ENCODE data around the gene PMP22. TPM values are rescaled to one million over a fixed set of nuclear protein-coding genes. Genes with fewer than 3 reads are reported as not detected.

The PMP22 gene

Small RNA genes within 50 kb of the gene (small RNA-seq; reads per million reads assigned to genes)
- gene MIR4731 (ENCODE audit: insufficient read depth) (not detected), gene RNU6-799P (ENCODE audit: insufficient read depth) (not detected)

All from neuronal stem cell (in vitro differentiated cells).